ENCODE data around the gene GPR156.

- no peak for TF ChIP-seq EZH2phosphoT487 (IDR thresholded peaks at IDR 0.05; ENCODE audit: insufficient read depth, low read depth)
- TF ChIP-seq EZH2 (IDR thresholded peaks at IDR 0.05; ENCODE audit: insufficient read depth, poor library complexity, severe bottlenecking): no peak
Measured at GRCh38 chr3:120142236-120142635, 142.8 kb downstream of the GPR156 start.
